Dermis microvascular lymphatic vessel endothelial cell (primary cell): ENCODE data around the gene ERVMER34-1. TPM values are rescaled to one million over a fixed set of nuclear protein-coding genes. Genes with fewer than 3 reads are reported as not detected.

Experiments
- total RNA-seq: library from RNA; depleted of rRNA; stranded (reverse); fragments of >200 nt; gene quantifications from 2 replicates; pipeline ENCODE4 v1.2.1, GENCODE V29; 2014

ERVMER34-1 gene
- total RNA-seq, 1 donor from 2014 or later, result under 0.01 TPM

Other genes with a start within 250 kb of the ERVMER34-1 start
- 7.8 and 10.1 TPM in 2 replicates for gene USP46, start 92.1 kb downstream of the ERVMER34-1 start, total RNA-seq
- not detected in 2 replicates for gene RASL11B, start 110.9 kb upstream of the ERVMER34-1 start, total RNA-seq